ENCODE data around the gene CDH13.

GRCh38 chr16:83147244-83147643 lies 520.5 kb downstream of the CDH13 start:
- TF ChIP-seq POLR2A (IDR thresholded peaks at IDR 0.05) = no peak
- TF ChIP-seq CTCF (IDR thresholded peaks at IDR 0.05) = no peak

All from thyroid gland (tissue), 4 donors.